GM21447 (cell line): ENCODE measurements around the gene SHISA9.
"Not testable (repeated sequence)": the region's sequence is repeated elsewhere in the genome, so short reads cannot be mapped to it uniquely, and the experiment has no call there.

Experiments
- ATAC-seq: cut with Tn5 transposase; IDR thresholded peaks from one replicate; pipeline ENCODE4 v1.9.1; 2021; ENCODE audit not compliant: unreplicated experiment

SHISA9 gene

DNA sequence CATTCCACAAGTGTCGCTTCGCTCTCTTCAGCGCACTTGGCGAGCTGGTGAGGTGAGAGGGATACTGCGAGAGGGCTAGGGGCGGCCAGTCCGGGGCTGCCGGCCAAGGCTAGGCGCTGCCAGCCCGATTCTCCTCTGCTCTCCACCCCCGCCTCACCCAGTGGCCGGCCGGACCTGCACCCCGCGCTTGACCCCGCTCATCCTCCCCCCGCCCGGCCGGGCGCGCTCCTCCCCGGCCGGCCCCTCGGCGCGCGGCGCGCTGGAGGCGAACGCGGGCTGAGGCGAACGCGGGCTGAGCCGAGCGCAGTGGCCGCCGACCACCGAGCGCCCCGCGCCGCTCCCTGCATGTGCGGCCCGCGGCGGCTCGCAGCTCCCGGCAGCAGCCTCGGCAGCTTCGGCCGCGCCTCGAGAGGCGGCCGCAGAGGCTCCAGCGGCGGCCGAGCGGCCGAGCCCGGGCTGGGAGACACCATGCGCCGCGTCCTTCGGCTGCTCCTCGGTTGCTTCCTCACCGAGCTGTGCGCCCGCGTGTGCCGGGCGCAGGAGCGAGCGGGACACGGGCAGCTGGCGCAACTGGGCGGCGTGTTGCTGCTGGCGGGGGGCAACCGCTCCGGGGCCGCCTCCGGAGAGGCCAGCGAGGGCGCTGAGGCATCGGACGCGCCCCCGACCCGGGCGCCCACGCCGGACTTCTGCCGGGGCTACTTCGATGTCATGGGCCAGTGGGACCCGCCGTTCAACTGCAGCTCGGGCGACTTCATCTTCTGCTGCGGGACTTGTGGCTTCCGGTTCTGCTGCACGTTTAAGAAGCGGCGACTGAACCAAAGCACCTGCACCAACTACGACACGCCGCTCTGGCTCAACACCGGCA lies at the start of gene SHISA9:
SHISA9 (plus strand) TSS at position 2 of the 865 bp plus-strand sequence.
- no peak for ATAC-seq

- no peak for ATAC-seq
These were observed 47.4 kb upstream of the SHISA9 start for GRCh38 chr16:12853972-12854371.

DNA sequence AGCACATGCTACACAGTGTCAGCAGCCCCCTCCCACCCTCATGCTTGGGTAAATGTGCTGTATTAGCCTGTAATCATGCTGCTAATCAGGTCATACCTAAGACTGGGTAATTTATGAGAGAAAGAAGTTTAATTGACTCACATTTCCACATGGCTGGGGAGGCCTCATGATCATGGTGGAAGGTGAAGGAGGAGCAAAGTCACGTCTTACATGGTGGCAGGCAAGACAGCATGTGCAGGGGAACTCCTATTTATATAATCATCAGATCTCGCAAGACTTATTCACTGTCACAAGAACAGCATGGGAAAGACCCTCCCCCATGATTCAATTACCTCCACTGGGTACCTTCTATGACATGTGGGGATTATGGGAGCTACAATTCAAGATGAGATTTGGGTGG lies 44.0 kb upstream of the SHISA9 start:
- ATAC-seq = not testable (repeated sequence)

DNA sequence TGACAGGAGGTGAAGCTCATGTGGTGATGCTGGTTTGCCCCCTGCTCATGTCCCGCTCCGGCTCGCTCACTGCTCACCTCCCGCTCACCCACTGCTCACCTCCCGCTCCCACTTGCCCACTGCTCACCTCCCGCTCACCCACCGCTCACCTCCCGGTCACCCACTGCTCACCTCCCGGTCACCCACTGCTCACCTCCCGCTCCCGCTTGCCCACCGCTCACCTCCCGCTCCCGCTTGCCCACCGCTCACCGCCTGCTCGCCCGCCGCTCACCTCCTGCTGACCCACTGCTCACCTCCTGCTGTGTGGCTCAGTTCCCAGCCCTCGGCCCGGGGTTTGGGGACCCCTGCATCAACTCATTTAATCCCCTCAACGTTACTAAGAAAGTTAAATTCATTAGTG lies 39.1 kb upstream of the SHISA9 start:
- ATAC-seq = no peak

DNA sequence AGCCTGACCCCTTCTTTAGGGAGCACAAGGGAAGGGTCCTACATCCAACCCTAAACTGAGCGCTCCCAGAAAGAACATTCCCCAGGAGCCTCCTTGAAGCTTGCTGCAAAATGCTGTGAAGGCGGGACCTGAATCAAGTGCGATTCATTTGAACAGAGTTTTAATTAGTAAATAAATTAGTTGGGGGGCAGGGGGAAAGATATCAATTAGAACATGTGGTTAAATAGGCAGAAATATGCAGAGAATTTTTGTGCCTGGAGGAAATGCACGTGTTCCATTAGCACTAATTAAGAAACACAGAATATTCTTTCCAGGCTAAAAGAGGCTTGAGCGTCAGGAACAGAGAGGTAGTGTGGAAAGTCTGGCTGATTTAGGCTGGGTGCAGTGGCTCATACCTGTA lies 38.5 kb upstream of the SHISA9 start:
- no peak for ATAC-seq

- no peak for ATAC-seq
These were observed 34.3 kb upstream of the SHISA9 start for GRCh38 chr16:12866981-12867551.

DNA sequence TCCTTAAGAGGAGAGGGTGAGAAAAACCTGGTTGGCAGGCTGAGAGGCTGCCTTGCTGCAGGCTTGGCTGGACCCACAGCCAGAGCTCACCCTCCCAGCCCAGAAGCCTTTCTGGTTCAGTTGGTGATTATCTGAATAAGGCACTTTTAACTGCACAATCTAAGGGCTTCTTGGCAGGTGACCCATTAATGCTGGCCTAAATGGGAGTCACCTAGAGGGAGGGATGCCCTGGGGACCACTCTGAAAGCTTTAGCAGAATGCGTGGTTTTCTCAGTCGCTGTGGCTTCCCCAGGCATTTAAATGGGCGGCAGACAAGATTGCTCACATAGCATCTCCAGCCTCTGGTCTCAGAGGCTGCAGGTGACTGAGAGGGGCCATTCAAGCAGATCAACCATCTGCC lies 33.2 kb upstream of the SHISA9 start:
- no peak for ATAC-seq

DNA sequence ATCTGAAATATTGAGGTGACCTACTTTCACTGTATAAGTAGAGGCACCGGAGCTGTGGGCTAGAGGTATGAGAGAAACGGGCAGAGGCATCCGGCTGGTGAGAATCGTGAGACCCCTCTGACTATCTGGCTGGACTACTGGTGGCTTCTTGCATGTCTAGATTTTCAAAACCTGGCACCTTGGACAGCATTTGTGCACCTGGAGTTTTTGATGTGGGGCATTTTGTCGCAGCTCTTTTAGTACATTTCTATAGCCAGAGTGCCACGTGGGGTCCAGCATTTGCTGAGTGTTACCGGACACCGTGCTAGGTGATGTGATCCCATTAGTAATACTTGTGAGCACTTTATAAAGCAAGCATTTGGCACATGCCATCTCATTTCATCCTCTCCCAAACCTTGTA lies 32.6 kb upstream of the SHISA9 start:
- ATAC-seq = no peak

GRCh38 chr16:12869698-12870427 lies 31.5 kb upstream of the SHISA9 start:
- no peak for ATAC-seq

- no peak for ATAC-seq
These were observed 29.6 kb upstream of the SHISA9 start for GRCh38 chr16:12871784-12872183.

DNA sequence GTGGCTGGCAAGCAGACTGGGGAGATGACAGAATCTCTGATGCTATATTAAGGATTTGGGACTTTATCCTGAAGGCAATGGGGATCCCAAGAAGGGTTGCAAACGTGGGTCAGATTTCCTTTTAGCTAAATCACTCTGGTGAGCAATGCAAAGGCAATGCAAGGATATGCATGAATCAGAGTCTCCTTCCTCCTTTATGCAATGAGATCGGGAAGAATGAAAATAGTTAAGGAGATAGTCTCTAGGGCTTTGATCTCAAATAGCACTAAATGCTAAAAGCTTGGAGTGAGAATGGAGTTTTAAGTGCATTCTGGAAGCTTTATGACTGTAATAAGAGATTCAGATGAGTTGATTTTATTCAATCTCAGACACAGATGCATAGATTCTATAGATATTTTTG lies 27.2 kb upstream of the SHISA9 start:
- no peak for ATAC-seq

GRCh38 chr16:12876778-12877177 lies 24.6 kb upstream of the SHISA9 start:
- no peak for ATAC-seq

DNA sequence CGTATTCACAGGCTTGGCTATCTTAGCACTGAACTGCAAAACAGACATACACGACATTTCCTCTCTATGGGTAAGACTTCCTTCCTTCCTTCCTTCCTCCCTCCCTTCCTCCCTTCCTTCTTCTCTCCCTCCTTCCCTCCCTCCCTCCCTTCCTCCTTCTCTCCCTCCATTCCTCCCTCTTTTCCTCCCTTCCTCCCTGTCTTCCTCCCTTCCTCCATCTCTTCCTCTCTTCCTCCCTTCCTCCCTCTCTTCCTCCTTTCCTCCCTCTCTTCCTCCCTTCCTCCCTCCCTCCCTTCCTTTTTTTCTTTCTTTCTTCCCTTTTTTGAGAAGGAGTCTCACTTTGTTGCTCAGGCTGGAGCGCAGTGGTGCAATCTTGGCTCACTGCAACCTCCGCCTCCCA lies 22.4 kb upstream of the SHISA9 start:
- no peak for ATAC-seq

- ATAC-seq = no peak
These were observed 21.6 kb upstream of the SHISA9 start for GRCh38 chr16:12879812-12880211.

GRCh38 chr16:12881182-12881581 lies 20.2 kb upstream of the SHISA9 start:
- ATAC-seq = no peak

DNA sequence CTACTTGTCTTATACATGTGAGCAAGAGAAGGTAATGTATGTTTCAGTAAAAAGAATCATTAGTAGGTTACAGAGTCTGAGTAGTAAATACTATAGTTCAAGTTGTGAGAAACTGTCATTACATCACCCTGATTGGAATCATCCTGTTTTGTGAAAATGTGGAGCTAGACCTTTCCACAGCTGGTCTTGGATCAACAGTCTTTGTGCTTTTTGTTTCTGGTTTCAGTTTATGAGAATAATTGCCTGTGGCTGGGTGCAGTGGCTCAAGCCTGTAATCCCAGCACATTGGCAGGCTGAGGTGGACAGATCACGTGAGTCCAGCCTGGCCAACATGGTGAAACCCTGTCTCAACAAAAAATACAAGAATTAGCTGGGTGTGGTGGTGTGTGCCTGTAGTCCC lies 19.7 kb upstream of the SHISA9 start:
- ATAC-seq = no peak

GRCh38 chr16:12885742-12886141 lies 15.7 kb upstream of the SHISA9 start:
- no peak for ATAC-seq

DNA sequence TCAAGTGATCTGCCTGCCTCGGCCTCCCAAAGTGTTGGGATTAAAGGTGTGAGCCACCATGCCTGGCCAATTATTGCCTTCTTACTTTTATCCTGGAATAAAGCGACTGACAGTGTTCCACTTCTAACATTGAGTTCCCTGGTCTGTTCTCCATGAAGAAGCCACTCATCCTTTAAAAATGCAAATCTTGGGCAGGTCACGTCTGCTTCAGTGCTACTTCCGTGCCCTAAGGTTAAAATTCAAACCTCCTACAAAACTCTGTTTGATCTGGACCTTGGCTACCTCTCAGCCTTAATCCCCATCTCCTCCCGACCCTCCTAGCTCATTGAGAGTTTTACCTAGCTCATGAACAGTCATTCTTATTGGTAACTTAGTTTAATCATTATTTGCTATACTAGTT lies 9.6 kb upstream of the SHISA9 start:
- no peak for ATAC-seq

- ATAC-seq = no peak
These were observed 8.2 kb upstream of the SHISA9 start for GRCh38 chr16:12893050-12893750.

DNA sequence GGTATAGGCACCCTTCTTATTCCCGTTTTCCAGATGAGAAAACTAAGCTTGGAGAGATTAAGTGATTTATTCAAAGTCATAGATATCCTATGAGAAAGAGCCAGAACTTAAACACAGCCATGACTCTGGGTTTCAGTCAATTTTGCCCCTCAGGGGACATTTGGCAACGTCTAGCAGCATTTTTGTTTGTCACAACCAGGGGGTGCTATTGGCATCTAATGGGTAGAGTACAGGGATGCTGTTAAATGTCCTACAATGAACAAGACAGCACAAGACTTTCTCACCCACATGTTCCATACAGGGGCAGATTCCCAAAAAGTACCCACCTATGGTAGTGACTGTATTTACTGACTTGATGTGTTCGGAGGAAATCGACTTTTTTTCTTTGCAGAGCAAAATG lies 4.8 kb upstream of the SHISA9 start:
- ATAC-seq = no peak

- ATAC-seq = no peak
These were observed 2.8 kb upstream of the SHISA9 start for GRCh38 chr16:12898551-12898950.
